ENCODE results near the gene ZNF649. TPM values are rescaled to one million over a fixed set of nuclear protein-coding genes. Genes with fewer than 3 reads are reported as not detected.

Gene ZNF649
- total and polyA plus RNA-seq, 2 of the 4 experiments (the other 2 are of a cell fraction) = 1.9 to 10.4 TPM

- no peak overlapping the region for H2AK5ac ChIP-seq (ENCODE audit: low read depth, low read length)
- H3K27ac ChIP-seq (ENCODE audit: insufficient read depth, low read length) = no peak overlapping the region
- no peak overlapping the region for H2AFZ ChIP-seq (replicated peaks; ENCODE audit: low read length, poor library complexity)
- no peak overlapping the region for H4K5ac ChIP-seq (ENCODE audit: low read depth, low read length)
- H3K4me2 ChIP-seq (ENCODE audit: low read depth, low read length) = no peak overlapping the region
- dilution Hi-C loops (cut with HindIII; ENCODE audit: low sequenced_read_pairs, unreplicated experiment) = no loop called here
- no peak overlapping the region for H3K14ac ChIP-seq (replicated peaks; ENCODE audit: low read depth, low read length)
- no peak overlapping the region for H3K4me3 ChIP-seq (ENCODE audit: insufficient read depth, low read depth, low read length)
- peaks cover 0 to 5% of the 10 kb centered on the region in 2 experiments; a peak in 1 of 4 replicates for H3K79me1 ChIP-seq (ENCODE audit: low read depth in 1 of 2, low read length in 2 of 2)
- H3K56ac ChIP-seq (ENCODE audit: extremely low read depth, insufficient read depth, low read length) = no peak overlapping the region
- ATAC-seq (ENCODE audit: low read depth) (no peak), DNase-seq (no peak)
- H3K18ac ChIP-seq (ENCODE audit: low read depth, low read length) = no peak overlapping the region
- no peak for TF ChIP-seq POLR2A (IDR thresholded peaks at IDR 0.05; ENCODE audit: low read depth, low read length)
- TF ChIP-seq ELK1 (IDR thresholded peaks at IDR 0.05; ENCODE audit: borderline replicate concordance, low read depth, low read length) = no peak
- no peak for TF ChIP-seq RAD21 (IDR thresholded peaks at IDR 0.05; ENCODE audit: low read length)
- TF ChIP-seq FOS (IDR thresholded peaks at IDR 0.05; ENCODE audit: low read depth, low read length) = no peak
- POLR2A ChIA-PET (ENCODE audit: unreplicated experiment) = no interaction called here
- no peak overlapping the region for H2BK5ac ChIP-seq (ENCODE audit: low read depth, low read length, poor library complexity, severe bottlenecking)
- CTCF ChIA-PET = no interaction called here
- WGBS, 2 experiments (ENCODE audit: extremely low coverage in 2 of 2, insufficient read length in 1 of 2) = no CpG with 5 or more reads among the region's 2 CpGs
- no peak overlapping the region for H4K91ac ChIP-seq (ENCODE audit: insufficient read depth, low read depth, low read length)
- H2BK120ac ChIP-seq (ENCODE audit: low read depth, low read length) = no peak overlapping the region
- H3K23ac ChIP-seq (ENCODE audit: low read depth, low read length) = no peak overlapping the region
- H2BK20ac ChIP-seq (ENCODE audit: low read depth, low read length) = no peak overlapping the region
- no peaks in the 10 kb centered on the region for H3K4me1 ChIP-seq (ENCODE audit: control insufficient read depth, insufficient read depth, low read length)
- no peaks in the 10 kb centered on the region for H3K27me3 ChIP-seq (ENCODE audit: control insufficient read depth, insufficient read depth, low read length)
- H3K4ac ChIP-seq (ENCODE audit: low read depth, low read length) = no peak overlapping the region
- intact Hi-C loops (cut with micrococcal nuclease) = no loop called here
- H2AK9ac ChIP-seq (replicated peaks; ENCODE audit: low read depth, low read length, poor library complexity) = no peak overlapping the region
- in situ Hi-C loops (cut with MboI; ENCODE audit: low sequenced_read_pairs) = no loop called here
- H3K9me3 ChIP-seq (ENCODE audit: control insufficient read depth, insufficient read depth, low read length) = peaks cover 6% of the 10 kb centered on the region; the same call in 1 of the 2 replicates
- H2BK15ac ChIP-seq (ENCODE audit: low read depth, low read length) = no peak overlapping the region
- no peaks in the 10 kb centered on the region for H4K20me1 ChIP-seq (ENCODE audit: insufficient read depth, low read length)
- no peak overlapping the region for H4K8ac ChIP-seq (ENCODE audit: low read depth in 2 of 2, low read length in 2 of 2)
- BruUV-seq (replicated peaks) = no TSS peak
- peaks cover 5% of the 10 kb centered on the region for H3K36me3 ChIP-seq (ENCODE audit: control insufficient read depth, insufficient read depth, low read length)
- no peaks in the 10 kb centered on the region for H3K9me1 ChIP-seq (ENCODE audit: insufficient read depth, low read length)
- H3K9ac ChIP-seq (ENCODE audit: low read depth, low read length) = no peak overlapping the region
These were observed 20.1 kb downstream of the ZNF649 start for GRCh38 chr19:51884713-51885112.

All from IMR-90 (cell line).